IMR-90 (cell line): Measurements from ENCODE around the gene CAVIN2. TPM values are rescaled to one million over a fixed set of nuclear protein-coding genes. Genes with fewer than 3 reads are reported as not detected.

Source experiments
- BHLHE40 ChIP-seq: fragments of 150-350 bp; IDR thresholded peaks from 2 replicates; pipeline ENCODE4 v1.6.1; 2016; ENCODE audit warnings: mild to moderate bottlenecking, low read depth, low read length
- CEBPB ChIP-seq: IDR thresholded peaks from 2 replicates; pipeline ENCODE4 v1.6.1; 2012; ENCODE audit warnings: low read depth, low read length, improper control_type of control experiment
- CHD1 ChIP-seq: IDR thresholded peaks from 2 replicates; pipeline ENCODE4 v1.6.1; 2012; ENCODE audit warnings: low read depth, low read length, improper control_type of control experiment
- MXI1 ChIP-seq: IDR thresholded peaks from 2 replicates; pipeline ENCODE4 v1.6.1; 2012; ENCODE audit warnings: low read depth, mild to moderate bottlenecking, low read length, moderate library complexity, borderline replicate concordance
- POLR2A ChIP-seq: IDR thresholded peaks from 2 replicates; pipeline ENCODE4 v1.6.1; 2012; ENCODE audit warnings: mild to moderate bottlenecking, low read depth, low read length
- polyA plus RNA-seq, 3 experiments: library from polyadenylated mRNA; depleted of rRNA; stranded (reverse); fragments of >200 nt; gene quantifications; 2 replicates each; pipeline ENCODE4 v1.2.3, GENCODE V29; 2012; ENCODE audit warnings: low replicate concordance in 1 of 3
- total RNA-seq: library from RNA; depleted of rRNA; stranded (reverse); fragments of >200 nt; gene quantifications from 2 replicates; pipeline ENCODE4 v1.2.3, GENCODE V29; 2012

CAVIN2 gene
- total and polyA plus RNA-seq, 2 of the 4 experiments (the other 2 are of a cell fraction): 7.7 to 11.5 TPM

GRCh38 chr2:191848771-191849767 lies 2.2 kb upstream of the CAVIN2 start (continued):
- no peak for TF ChIP-seq MXI1
- no peak for TF ChIP-seq CEBPB
- no peak for TF ChIP-seq POLR2A
- no peak for TF ChIP-seq BHLHE40
- no peak for TF ChIP-seq CHD1
